HG02981 (cell line): Measurements from ENCODE around the gene ADH6.
"Not testable (repeated sequence)": the region's sequence is repeated elsewhere in the genome, so short reads cannot be mapped to it uniquely, and the experiment has no call there.

ENCODE experiments used
- ATAC-seq: cut with Tn5 transposase; IDR thresholded peaks from one replicate; pipeline ENCODE4 v1.9.1; 2021; ENCODE audit warnings: mild to moderate bottlenecking, moderate library complexity; ENCODE audit not compliant: unreplicated experiment

Gene ADH6

GRCh38 chr4:99200138-99200537 is 18.9 kb downstream of the ADH6 start:
- ATAC-seq, result no peak

- no peak for ATAC-seq
Measured at GRCh38 chr4:99190336-99190735, 28.7 kb downstream of the ADH6 start.

- not testable (repeated sequence) for ATAC-seq
Measured at GRCh38 chr4:99189900-99190299, 29.1 kb downstream of the ADH6 start.

- no peak for ATAC-seq
Measured at GRCh38 chr4:99186029-99186428, 33.0 kb downstream of the ADH6 start.

GRCh38 chr4:99185581-99185980 is 33.5 kb downstream of the ADH6 start:
- ATAC-seq, result no peak

- ATAC-seq, result no peak
Measured at GRCh38 chr4:99180382-99181070, 38.5 kb downstream of the ADH6 start.

- ATAC-seq, result no peak
Measured at GRCh38 chr4:99179626-99180025, 39.4 kb downstream of the ADH6 start.

- no peak for ATAC-seq
Measured at GRCh38 chr4:99179178-99179577, 39.9 kb downstream of the ADH6 start.

GRCh38 chr4:99166544-99166943 is 52.5 kb downstream of the ADH6 start:
- no peak for ATAC-seq

- no peak for ATAC-seq
Measured at GRCh38 chr4:99165978-99166377, 53.1 kb downstream of the ADH6 start.

- no peak for ATAC-seq
Measured at GRCh38 chr4:99161373-99162099, 57.5 kb downstream of the ADH6 start.

- ATAC-seq, result no peak
Measured at GRCh38 chr4:99159699-99160098, 59.3 kb downstream of the ADH6 start.

GRCh38 chr4:99157478-99157935 is 61.5 kb downstream of the ADH6 start:
- no peak for ATAC-seq

GRCh38 chr4:99156992-99157391 is 62.1 kb downstream of the ADH6 start:
- no peak for ATAC-seq

GRCh38 chr4:99154658-99155342 is 64.2 kb downstream of the ADH6 start:
- no peak for ATAC-seq
